Measurements from ENCODE around the gene HDGFL3. TPM values are rescaled to one million over a fixed set of nuclear protein-coding genes. Genes with fewer than 3 reads are reported as not detected.
A peak's percentile ranks its signal among the peaks of the same experiment; 100 is the strongest.

The HDGFL3 gene
- 84.3 to 93.1 TPM (median 92.2 TPM) in 3 replicates for total RNA-seq
- long read RNA-seq, full-length matches to known transcripts, result 131 of 154 reads
- long read RNA-seq, partial matches to known transcripts, result 6 of 154 reads
- long read RNA-seq, other reads (novel, unspliced or antisense), result 17 of 154 reads

GRCh38 chr15:83207660-83208366 lies at the start of gene HDGFL3:
TSS of gene HDGFL3 (minus strand) at chr15:83207823. CDS start at chr15:83207414, 409 bp downstream.
- TF ChIP-seq CTCF (IDR thresholded peaks at IDR 0.05), result peak; percentile 56
- Mint-ChIP-seq H3K4me1 (ENCODE audit: low read depth) (peaks cover 33% of the 10 kb centered on the region), H3K27me3 (ENCODE audit: low read depth) (no peaks in the 10 kb centered on the region), H3K4me3 (ENCODE audit: unreplicated experiment) (peak within 1 kb of the TSS; percentile 93), H3K27ac (ENCODE audit: unreplicated experiment) (peak within 1 kb of the TSS; percentile 95), H3K9me3 (ENCODE audit: low read depth) (no peaks in the 10 kb centered on the region), H3K36me3 (ENCODE audit: low read depth) (no peaks in the 10 kb centered on the region)
- DNase-seq (ENCODE audit: low spot score), result no peak

DNA sequence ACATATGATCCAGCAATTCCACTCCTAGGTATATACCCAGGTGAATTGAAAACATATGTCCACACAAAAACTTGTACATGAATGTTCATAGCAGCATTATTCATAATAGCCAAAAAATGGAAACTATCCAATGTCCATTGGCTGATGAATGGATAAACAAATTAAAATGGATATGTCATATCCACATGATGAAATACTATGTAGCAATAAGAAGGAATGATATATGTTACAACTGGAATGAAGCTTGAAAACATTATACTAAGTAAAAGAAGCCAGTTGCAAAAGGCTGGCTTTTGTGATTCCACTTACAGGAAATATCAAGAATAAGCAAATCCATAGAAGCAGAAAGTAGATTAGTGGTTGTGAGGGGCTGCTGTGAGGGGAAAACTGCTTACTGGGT lies 43.2 kb upstream of the HDGFL3 start:
- Mint-ChIP-seq H3K36me3 (ENCODE audit: low read depth) (no peaks in the 10 kb centered on the region), H3K4me1 (ENCODE audit: low read depth) (no peaks in the 10 kb centered on the region), H3K27ac (ENCODE audit: unreplicated experiment) (no peak overlapping the region), H3K4me3 (ENCODE audit: unreplicated experiment) (no peak overlapping the region), H3K27me3 (ENCODE audit: low read depth) (peaks cover 30% of the 10 kb centered on the region), H3K9me3 (ENCODE audit: low read depth) (peaks cover 1% of the 10 kb centered on the region)
- no peak for DNase-seq (ENCODE audit: low spot score)
- no peak for TF ChIP-seq CTCF (IDR thresholded peaks at IDR 0.05)

DNA sequence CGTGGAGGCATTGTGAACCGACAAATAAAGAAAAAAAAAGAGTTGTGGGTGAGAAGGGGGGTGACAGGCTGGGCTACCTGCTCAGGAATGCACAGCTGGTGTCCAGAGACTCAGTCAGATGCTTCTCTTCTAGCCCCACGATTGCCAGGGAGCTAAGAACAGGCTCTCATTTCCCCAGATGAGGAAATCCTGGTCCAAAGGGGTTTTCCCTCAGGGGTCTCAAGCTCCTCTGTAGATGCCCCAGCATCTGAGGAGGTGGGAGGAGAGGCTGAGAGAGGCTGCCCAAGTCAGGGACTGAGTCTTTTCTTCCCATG lies 41.4 kb upstream of the HDGFL3 start:
- no peak for TF ChIP-seq CTCF (IDR thresholded peaks at IDR 0.05)
- Mint-ChIP-seq H3K4me3 (ENCODE audit: unreplicated experiment) (no peak overlapping the region), H3K27me3 (ENCODE audit: low read depth) (peaks cover 43% of the 10 kb centered on the region), H3K36me3 (ENCODE audit: low read depth) (no peaks in the 10 kb centered on the region), H3K9me3 (ENCODE audit: low read depth) (peaks cover 8% of the 10 kb centered on the region), H3K4me1 (ENCODE audit: low read depth) (no peaks in the 10 kb centered on the region), H3K27ac (ENCODE audit: unreplicated experiment) (no peak overlapping the region)
- DNase-seq (ENCODE audit: low spot score), result no peak

GRCh38 chr15:83248151-83249029 lies 40.8 kb upstream of the HDGFL3 start:
- peaks cover 46% of the 10 kb centered on the region for H3K27me3 Mint-ChIP-seq (ENCODE audit: low read depth)

More at GRCh38 chr15:83248151-83249029, 40.8 kb upstream of the HDGFL3 start:
- TF ChIP-seq CTCF (IDR thresholded peaks at IDR 0.05), result peak; percentile 94
- H3K9me3 Mint-ChIP-seq (ENCODE audit: low read depth), result peaks cover 8% of the 10 kb centered on the region
- no peak overlapping the region for H3K4me3 Mint-ChIP-seq (ENCODE audit: unreplicated experiment)
- no peaks in the 10 kb centered on the region for H3K4me1 Mint-ChIP-seq (ENCODE audit: low read depth)
- no peak overlapping the region for H3K27ac Mint-ChIP-seq (ENCODE audit: unreplicated experiment)
- no peaks in the 10 kb centered on the region for H3K36me3 Mint-ChIP-seq (ENCODE audit: low read depth)
- no peak for DNase-seq (ENCODE audit: low spot score)
